K562 (cell line): ENCODE measurements around the gene PPM1F. TPM values are rescaled to one million over a fixed set of nuclear protein-coding genes. Genes with fewer than 3 reads are reported as not detected.
"Not testable (repeated sequence)": the region's sequence is repeated elsewhere in the genome, so short reads cannot be mapped to it uniquely, and the experiment has no call there.

Experiments
- ATF3 ChIP-seq, 2 experiments: fragments of 450-650 bp in 1 of 2; sonication (generic) in 1 of 2; formaldehyde crosslinking in 1 of 2; IDR thresholded peaks in 1 of 2; conservative IDR thresholded peaks in 1 of 2; 2 replicates each; pipeline versions ENCODE4 v1.6.1 to v1.8.1; 2016 to 2023; ENCODE audit warnings: mild to moderate bottlenecking in 2 of 2, moderate library complexity in 2 of 2, inconsistent platforms in 1 of 2, missing genetic modification reagents in 1 of 2
- CTBP1 ChIP-seq: fragments of 450-650 bp; IDR thresholded peaks from 2 replicates; pipeline ENCODE4 v1.6.1; 2016; ENCODE audit warnings: borderline replicate concordance
- DPF2 ChIP-seq: fragments of 450-650 bp; IDR thresholded peaks from 2 replicates; pipeline ENCODE4 v1.6.1; 2016
- E2F1 ChIP-seq: sonication (generic); formaldehyde crosslinking; IDR thresholded peaks from 2 replicates; pipeline ENCODE4 v1.8.1; 2023; ENCODE audit warnings: mild to moderate bottlenecking, missing genetic modification reagents, moderate library complexity
- EP300 ChIP-seq: IDR thresholded peaks from 2 replicates; pipeline ENCODE4 v1.6.1; 2012; ENCODE audit warnings: low read length, improper control_type of control experiment
- FOSL1 ChIP-seq: fragments of 200-800 bp; sonication (Bioruptor generic); conservative IDR thresholded peaks from 2 replicates; pipeline ENCODE4 v1.6.1; 2016; ENCODE audit warnings: missing genetic modification characterization, missing compliant biosample characterization
- FOXJ3 ChIP-seq: sonication (generic); formaldehyde crosslinking; IDR thresholded peaks from 2 replicates; pipeline ENCODE4 v1.4.0; 2020; ENCODE audit warnings: mild to moderate bottlenecking, missing genetic modification reagents
- GATA2 ChIP-seq: sonication (generic); formaldehyde crosslinking; IDR thresholded peaks from 2 replicates; pipeline ENCODE4 v1.4.0; 2020; ENCODE audit warnings: mild to moderate bottlenecking, missing genetic modification reagents
- HDAC2 ChIP-seq: fragments of 450-650 bp; IDR thresholded peaks from 2 replicates; pipeline ENCODE4 v1.6.1; 2016; ENCODE audit warnings: mild to moderate bottlenecking
- HINFP ChIP-seq: fragments of 450-650 bp; conservative IDR thresholded peaks from 2 replicates; pipeline ENCODE4 v1.6.1; 2016; ENCODE audit warnings: missing genetic modification characterization, low read depth, mild to moderate bottlenecking, control low read depth, missing compliant biosample characterization
- HNRNPLL ChIP-seq: fragments of 200-400 bp; formaldehyde crosslinking; IDR thresholded peaks from 2 replicates; pipeline ENCODE4 v1.6.1; 2017; ENCODE audit warnings: low read length, low read depth, mild to moderate bottlenecking; ENCODE audit not compliant: poor library complexity, severe bottlenecking
- JUND ChIP-seq, 2 experiments: IDR thresholded peaks; 2 replicates in 1 of 2; 3 replicates in 1 of 2; pipeline ENCODE4 v1.6.1; 2011; ENCODE audit warnings: borderline replicate concordance in 2 of 2, low read depth in 2 of 2, low read length in 2 of 2, improper control_type of control experiment in 1 of 2, missing biosample characterization in 1 of 2, missing genetic modification characterization in 1 of 2, missing genetic modification reagents in 1 of 2
- KLF1 ChIP-seq: fragments of 450-650 bp; IDR thresholded peaks from 2 replicates; pipeline ENCODE4 v1.6.1; 2016; ENCODE audit warnings: missing genetic modification characterization, missing compliant biosample characterization
- MAFG ChIP-seq: fragments of 450-650 bp; conservative IDR thresholded peaks from 2 replicates; pipeline ENCODE4 v1.6.1; 2016; ENCODE audit warnings: missing genetic modification characterization, missing compliant biosample characterization
- RFX5 ChIP-seq: IDR thresholded peaks from 2 replicates; pipeline ENCODE4 v1.6.1; 2011; ENCODE audit warnings: low read depth, mild to moderate bottlenecking, improper control_type of control experiment, low read length
- SMARCC2 ChIP-seq: fragments of 450-650 bp; IDR thresholded peaks from 2 replicates; pipeline ENCODE4 v1.6.1; 2017; ENCODE audit warnings: antibody characterized with exemption, moderate library complexity, mild to moderate bottlenecking, low read depth
- STAT6 ChIP-seq: sonication (generic); formaldehyde crosslinking; IDR thresholded peaks from 2 replicates; pipeline ENCODE4 v1.8.1; 2023; ENCODE audit warnings: mild to moderate bottlenecking, missing genetic modification reagents
- TCF3 ChIP-seq: sonication (generic); formaldehyde crosslinking; IDR thresholded peaks from 2 replicates; pipeline ENCODE4 v1.4.0; 2020; ENCODE audit warnings: mild to moderate bottlenecking, missing genetic modification reagents
- TOE1 ChIP-seq, 2 experiments: fragments of 450-650 bp in 1 of 2; sonication (generic) in 1 of 2; formaldehyde crosslinking in 1 of 2; IDR thresholded peaks; 2 replicates each; pipeline versions ENCODE4 v1.7.1 to v1.8.0; 2016 to 2022; ENCODE audit warnings: borderline replicate concordance in 2 of 2, mild to moderate bottlenecking in 2 of 2, antibody characterized with exemption in 1 of 2, inconsistent platforms in 1 of 2, low read depth in 1 of 2, missing genetic modification reagents in 1 of 2, moderate library complexity in 1 of 2
- ZBED1 ChIP-seq: IDR thresholded peaks from 2 replicates; pipeline ENCODE4 v1.6.1; 2014
- ZNF316 ChIP-seq: fragments of 450-650 bp; IDR thresholded peaks from 2 replicates; pipeline ENCODE4 v1.6.1; 2016
- polyA plus RNA-seq, 8 experiments: library from polyadenylated mRNA; depleted of rRNA in 4 of 8; stranded (reverse) in 5 of 8; unstranded in 3 of 8; fragments of >200 nt; fragmentation: Nextera tagmentation in 2 of 8; fragmentation: Illumina TruSeq in 1 of 8; extraction: Ambion mirVana in 2 of 8; extraction: Trizol in 1 of 8; gene quantifications; 2 replicates each; pipeline versions ENCODE4 v1.2.1 to v1.2.3, GENCODE V29; 2011 to 2014; ENCODE audit warnings: inconsistent platforms in 1 of 8, missing spikeins in 1 of 8
- total RNA-seq, 7 experiments: library from RNA; depleted of rRNA in 6 of 7; stranded (reverse); fragments of >200 nt in 6 of 7; fragmentation: Illumina TruSeq in 2 of 7; extraction: Trizol in 2 of 7; gene quantifications; 2 replicates each; pipeline versions ENCODE4 v1.2.1 to v1.2.3, GENCODE V29; 2011 to 2021; ENCODE audit warnings: low replicate concordance in 1 of 7

PPM1F gene
- total and polyA plus RNA-seq, 9 of the 15 experiments (the other 6 are each of a cell fraction or from before 2014, with no cell fraction given) = 2.1 to 159 (median 64.0) TPM

GRCh38 chr22:21910367-21910766, 42.3 kb downstream of the PPM1F start (continued):
- TF ChIP-seq STAT6 (CRISPR knock-in tag) (peak; percentile 94), HDAC2 (peak; percentile 80), MAFG (peak; percentile 55; the same call in 1 of the 2 replicates), JUND (IDR thresholded peaks at IDR 0.05; ENCODE audit: borderline replicate concordance, low read depth, low read length) (peak; percentile 86), JUND (tag; IDR thresholded peaks at IDR 0.05; ENCODE audit: borderline replicate concordance, low read depth, low read length) (peak; percentile 45; the same call in 1 of the 3 replicates), ATF3 (CRISPR knock-in tag; conservative IDR thresholded peaks at IDR 0.05) (peak; percentile 9; the same call in 1 of the 2 replicates), ZBED1 (0 out of 2 replicates have a peak, but pooled peaks have one; percentile 30), HNRNPLL (peak; percentile 16), HINFP (0 out of 2 replicates have a peak, but pooled peaks have one; percentile 3), KLF1 (peak; percentile 69), CTBP1 (peak; percentile 37), FOXJ3 (CRISPR knock-in tag) (0 out of 2 replicates have a peak, but pooled peaks have one; percentile 49), EP300 (0 out of 2 replicates have a peak, but pooled peaks have one; percentile 40), DPF2 (peak; percentile 82), ZNF316 (peak; percentile 75), E2F1 (CRISPR knock-in tag) (peak; percentile 35; the same call in 1 of the 2 replicates), RFX5 (0 out of 2 replicates have a peak, but pooled peaks have one; percentile 10), TOE1 (CRISPR knock-in tag; IDR thresholded peaks at IDR 0.05; ENCODE audit: borderline replicate concordance, low read depth) (peak; percentile 67; the same call in 1 of the 2 replicates), SMARCC2 (peak; percentile 57), TCF3 (peak; percentile 16), GATA2 (CRISPR knock-in tag) (peak; percentile 46; the same call in 1 of the 2 replicates), FOSL1 (tag) (peak; percentile 83)
- not testable (repeated sequence) for TF ChIP-seq ATF3 (IDR thresholded peaks at IDR 0.05); TOE1 (IDR thresholded peaks at IDR 0.05; ENCODE audit: borderline replicate concordance)
